Measurements from ENCODE around the gene DIP2C. TPM values are rescaled to one million over a fixed set of nuclear protein-coding genes. Genes with fewer than 3 reads are reported as not detected.

The DIP2C gene
- total and polyA plus RNA-seq, 3 donors from 2014 or later: 14.9 to 43.4 (median 30.1) TPM

- H3K27me3 ChIP-seq: no peaks in the 10 kb centered on the region
- no peak for TF ChIP-seq POLR2A (IDR thresholded peaks at IDR 0.05)
- TF ChIP-seq, protein P1, sequence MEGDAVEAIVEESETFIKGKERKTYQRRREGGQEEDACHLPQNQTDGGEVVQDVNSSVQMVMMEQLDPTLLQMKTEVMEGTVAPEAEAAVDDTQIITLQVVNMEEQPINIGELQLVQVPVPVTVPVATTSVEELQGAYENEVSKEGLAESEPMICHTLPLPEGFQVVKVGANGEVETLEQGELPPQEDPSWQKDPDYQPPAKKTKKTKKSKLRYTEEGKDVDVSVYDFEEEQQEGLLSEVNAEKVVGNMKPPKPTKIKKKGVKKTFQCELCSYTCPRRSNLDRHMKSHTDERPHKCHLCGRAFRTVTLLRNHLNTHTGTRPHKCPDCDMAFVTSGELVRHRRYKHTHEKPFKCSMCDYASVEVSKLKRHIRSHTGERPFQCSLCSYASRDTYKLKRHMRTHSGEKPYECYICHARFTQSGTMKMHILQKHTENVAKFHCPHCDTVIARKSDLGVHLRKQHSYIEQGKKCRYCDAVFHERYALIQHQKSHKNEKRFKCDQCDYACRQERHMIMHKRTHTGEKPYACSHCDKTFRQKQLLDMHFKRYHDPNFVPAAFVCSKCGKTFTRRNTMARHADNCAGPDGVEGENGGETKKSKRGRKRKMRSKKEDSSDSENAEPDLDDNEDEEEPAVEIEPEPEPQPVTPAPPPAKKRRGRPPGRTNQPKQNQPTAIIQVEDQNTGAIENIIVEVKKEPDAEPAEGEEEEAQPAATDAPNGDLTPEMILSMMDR (IDR thresholded peaks at IDR 0.05): no peak
- no peaks in the 10 kb centered on the region for H3K9me3 ChIP-seq
- no peaks in the 10 kb centered on the region for H3K4me1 ChIP-seq
- intact Hi-C loops (cut with DNase I; ENCODE audit: low total_unique reads): no loop called here
- H3K4me3 ChIP-seq: no peak overlapping the region
- H3K36me3 ChIP-seq (ENCODE audit: low read depth, missing control alignments): no peaks in the 10 kb centered on the region
- DNase-seq: no peak
- 88 to 94% methylated on average over 9 of the region's 9 CpGs for WGBS, 2 donors
- no peak overlapping the region for H3K27ac ChIP-seq
These were observed 443.0 kb downstream of the DIP2C start for GRCh38 chr10:246431-246830.

GRCh38 chr10:244227-244626, 445.2 kb downstream of the DIP2C start:
- H3K36me3 ChIP-seq (ENCODE audit: low read depth, missing control alignments): no peaks in the 10 kb centered on the region
- no peak overlapping the region for H3K4me3 ChIP-seq
- TF ChIP-seq, protein P1 (IDR thresholded peaks at IDR 0.05): no peak
- no peak for TF ChIP-seq POLR2A (IDR thresholded peaks at IDR 0.05)
- DNase-seq: no peak
- no peaks in the 10 kb centered on the region for H3K4me1 ChIP-seq
- no peaks in the 10 kb centered on the region for H3K9me3 ChIP-seq
- intact Hi-C loops (cut with DNase I; ENCODE audit: low total_unique reads): no loop called here
- no peaks in the 10 kb centered on the region for H3K27me3 ChIP-seq
- 84 to 88% methylated on average over 7 of the region's 7 CpGs for WGBS, 2 donors
- H3K27ac ChIP-seq: no peak overlapping the region

DNA sequence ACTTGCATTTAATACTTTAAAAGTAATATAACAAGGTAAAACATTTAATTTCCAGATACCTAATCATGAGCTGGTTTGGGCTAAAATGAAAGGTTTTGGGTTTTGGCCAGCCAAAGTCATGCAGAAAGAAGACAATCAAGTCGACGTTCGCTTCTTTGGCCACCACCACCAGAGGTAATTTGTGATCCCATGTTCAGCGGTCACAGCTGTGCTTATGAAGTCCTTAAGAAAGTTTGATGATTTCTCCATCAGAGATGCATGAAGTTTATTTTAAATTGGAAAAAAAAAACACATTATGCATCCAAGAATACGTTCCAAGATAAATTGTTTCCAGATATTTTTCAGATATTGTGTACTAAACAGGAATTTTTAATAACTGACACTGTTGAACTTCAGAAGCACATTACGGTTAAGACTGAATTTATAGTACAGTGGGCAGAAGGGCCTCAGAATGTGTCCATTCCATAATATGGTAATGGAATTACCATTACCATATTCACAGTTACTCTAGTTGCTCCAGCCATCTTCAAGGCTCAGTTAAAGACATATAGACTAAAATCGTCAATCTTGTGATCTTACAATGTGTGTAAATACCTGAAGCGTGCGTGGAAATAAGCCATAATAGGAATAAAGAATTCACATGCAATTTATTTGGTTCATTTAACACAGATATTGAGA, 447.4 kb downstream of the DIP2C start:
- H3K27me3 ChIP-seq: no peaks in the 10 kb centered on the region
- H3K4me1 ChIP-seq: no peaks in the 10 kb centered on the region
- TF ChIP-seq POLR2A (IDR thresholded peaks at IDR 0.05): no peak
- TF ChIP-seq, protein P1 (IDR thresholded peaks at IDR 0.05): no peak
- intact Hi-C loops (cut with DNase I; ENCODE audit: low total_unique reads): no loop called here
- peaks cover 2% of the 10 kb centered on the region for H3K36me3 ChIP-seq (ENCODE audit: low read depth, missing control alignments)
- DNase-seq: no peak
- 64 to 66% methylated on average over 9 of the region's 9 CpGs for WGBS, 2 donors
- H3K4me3 ChIP-seq: no peak overlapping the region
- no peaks in the 10 kb centered on the region for H3K9me3 ChIP-seq
- no peak overlapping the region for H3K27ac ChIP-seq

GRCh38 chr10:241451-241850, 448.0 kb downstream of the DIP2C start:
- Histone ChIP-seq H3K4me1 (no peaks in the 10 kb centered on the region), H3K27me3 (no peaks in the 10 kb centered on the region), H3K36me3 (ENCODE audit: low read depth, missing control alignments) (peaks cover 3% of the 10 kb centered on the region), H3K27ac (no peak overlapping the region), H3K4me3 (no peak overlapping the region), H3K9me3 (no peaks in the 10 kb centered on the region)
- intact Hi-C loops (cut with DNase I; ENCODE audit: low total_unique reads): no loop called here
- no peak for TF ChIP-seq POLR2A (IDR thresholded peaks at IDR 0.05)
- TF ChIP-seq, protein P1 (IDR thresholded peaks at IDR 0.05): no peak
- no peak for DNase-seq
- 46 to 58% methylated on average over 6 of the region's 6 CpGs for WGBS, 2 donors

GRCh38 chr10:239109-239508, 450.4 kb downstream of the DIP2C start:
- Histone ChIP-seq H3K4me1 (no peaks in the 10 kb centered on the region), H3K4me3 (no peak overlapping the region), H3K9me3 (no peaks in the 10 kb centered on the region), H3K27me3 (no peaks in the 10 kb centered on the region), H3K27ac (no peak overlapping the region), H3K36me3 (ENCODE audit: low read depth, missing control alignments) (peaks cover 3% of the 10 kb centered on the region)
- no peak for TF ChIP-seq POLR2A (IDR thresholded peaks at IDR 0.05)
- TF ChIP-seq, protein P1 (IDR thresholded peaks at IDR 0.05): no peak
- intact Hi-C loops (cut with DNase I; ENCODE audit: low total_unique reads): no loop called here
- WGBS, 2 donors: 94 to 95% methylated on average over 6 of the region's 6 CpGs
- no peak for DNase-seq

Data from testis (tissue), 3 donors.